GM19239 (cell line): ENCODE data around the gene BSPH1.
"Not testable (repeated sequence)": the region's sequence is repeated elsewhere in the genome, so short reads cannot be mapped to it uniquely, and the experiment has no call there.

Experiments used
- DNase-seq: peaks from one replicate; pipeline ENCODE4 v3.0.0; 2011; ENCODE audit warnings: low spot score; ENCODE audit not compliant: insufficient read length
- FAIRE-seq: peaks from 2 replicates; lab custom pipeline; 2011; peaks lifted over from hg19 to GRCh38; lab: Jason Lieb, UNC

The BSPH1 gene

DNA sequence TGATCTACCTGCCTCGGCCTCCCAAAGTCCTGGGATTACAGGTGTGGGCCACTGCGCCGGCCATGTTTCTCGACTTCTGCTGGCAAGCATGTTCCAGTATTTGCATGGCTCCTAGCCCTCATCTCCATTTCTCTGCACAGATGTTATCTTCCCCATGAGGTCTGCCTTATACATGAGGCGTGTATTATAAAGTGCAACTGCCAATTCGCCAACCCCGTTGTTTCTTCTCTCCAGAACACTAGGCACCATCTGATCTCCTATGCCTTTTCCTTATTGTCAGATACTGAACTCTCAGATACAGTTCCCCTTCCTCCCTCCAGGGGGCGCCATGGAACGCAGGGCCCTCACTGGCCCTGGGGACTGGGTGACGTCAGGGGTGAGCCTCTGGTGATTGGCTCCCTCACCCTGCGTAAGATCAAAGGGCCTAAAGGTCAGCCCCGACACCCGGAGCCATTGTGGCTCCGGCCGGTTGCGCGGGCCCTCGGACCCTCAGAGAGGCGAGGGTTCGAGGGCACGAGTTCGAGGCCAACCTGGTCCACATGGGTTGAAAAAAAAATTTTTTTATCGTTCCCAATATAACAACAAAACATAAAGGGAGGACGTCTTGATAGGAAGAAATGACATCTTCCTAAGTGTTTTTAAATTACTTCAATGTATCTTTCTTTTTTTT, 42.0 kb downstream of the BSPH1 start:
- FAIRE-seq, DNase-seq: not testable (repeated sequence)

DNA sequence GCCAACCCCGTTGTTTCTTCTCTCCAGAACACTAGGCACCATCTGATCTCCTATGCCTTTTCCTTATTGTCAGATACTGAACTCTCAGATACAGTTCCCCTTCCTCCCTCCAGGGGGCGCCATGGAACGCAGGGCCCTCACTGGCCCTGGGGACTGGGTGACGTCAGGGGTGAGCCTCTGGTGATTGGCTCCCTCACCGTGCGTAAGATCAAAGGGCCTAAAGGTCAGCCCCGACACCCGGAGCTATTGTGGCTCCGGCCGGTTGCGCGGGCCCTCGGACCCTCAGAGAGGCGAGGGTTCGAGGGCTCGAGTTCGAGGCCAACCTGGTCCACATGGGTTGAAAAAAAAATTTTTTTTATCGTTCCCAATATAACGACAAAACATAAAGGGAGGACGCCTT, 63.4 kb downstream of the BSPH1 start:
- FAIRE-seq, DNase-seq: not testable (repeated sequence)

DNA sequence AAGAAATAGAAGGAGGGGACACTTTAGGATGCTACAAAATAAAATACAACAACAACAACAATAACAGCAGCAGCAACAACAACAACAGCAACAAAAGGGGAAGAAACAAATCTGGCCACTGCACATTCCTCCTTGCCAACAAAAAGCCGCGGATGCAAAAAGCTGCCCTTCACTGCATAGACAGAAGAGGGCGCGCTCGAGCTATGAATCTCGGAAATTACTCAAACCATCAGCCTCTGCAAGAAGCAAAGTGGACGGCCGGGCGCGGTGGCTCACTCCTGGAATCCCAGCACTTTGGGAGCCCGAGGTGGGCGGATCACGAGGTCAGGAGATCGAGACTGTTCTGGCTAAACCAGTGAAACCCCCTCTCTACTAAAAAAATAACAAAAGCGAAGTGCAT, 71.9 kb downstream of the BSPH1 start:
- not testable (repeated sequence) for DNase-seq, FAIRE-seq
